ENCODE results near the gene KCND3. TPM values are rescaled to one million over a fixed set of nuclear protein-coding genes. Genes with fewer than 3 reads are reported as not detected.

Gene KCND3
- total RNA-seq, 1 donor from 2014 or later: 19.8 TPM

DNA sequence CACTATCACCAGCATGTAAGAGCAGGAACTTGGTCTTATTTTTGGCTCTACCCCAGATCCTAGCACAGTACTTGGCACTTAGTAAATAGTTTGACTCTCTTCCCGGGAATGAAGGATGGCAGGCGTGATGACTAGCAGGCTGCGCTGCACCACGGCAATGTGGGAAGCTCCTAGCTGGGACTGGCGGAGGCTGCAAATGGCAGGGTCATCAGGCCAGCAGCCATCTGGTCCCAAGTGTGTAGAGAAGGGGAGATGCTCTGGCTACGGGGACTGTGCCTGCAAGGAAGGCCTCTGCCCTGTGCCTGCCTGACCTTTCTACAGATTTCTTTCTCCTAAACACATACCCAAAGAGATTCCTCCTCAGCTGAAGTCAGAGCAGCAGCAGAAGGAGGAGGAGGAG is 95.0 kb downstream of the KCND3 start:
- intact Hi-C loops (cut with micrococcal nuclease): no loop called here
- DNase-seq: no peak

DNA sequence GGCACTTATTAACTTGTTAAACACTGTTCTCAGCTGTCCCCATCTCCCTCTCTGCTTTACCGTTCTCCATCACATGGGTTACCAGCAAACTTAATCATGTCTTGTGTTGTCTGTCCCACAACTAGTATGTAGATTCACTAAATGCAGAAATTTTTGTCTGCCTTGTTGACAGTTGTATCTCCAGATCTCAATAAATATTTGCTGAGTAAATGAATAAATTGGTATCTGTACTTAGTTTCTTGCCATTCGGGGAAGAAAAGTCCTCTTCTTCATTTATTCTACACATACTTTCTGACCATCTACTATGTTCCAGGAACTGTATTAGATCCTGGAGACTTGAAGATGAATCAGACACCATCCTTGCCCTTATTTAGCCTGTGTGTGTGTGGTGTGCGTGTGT is 97.9 kb downstream of the KCND3 start:
- ATAC-seq (no peak), DNase-seq (no peak)
- intact Hi-C loops (cut with micrococcal nuclease): no loop called here

More for the DNA sequence above, 95.0 kb downstream of the KCND3 start:
- ATAC-seq: no peak

DNA sequence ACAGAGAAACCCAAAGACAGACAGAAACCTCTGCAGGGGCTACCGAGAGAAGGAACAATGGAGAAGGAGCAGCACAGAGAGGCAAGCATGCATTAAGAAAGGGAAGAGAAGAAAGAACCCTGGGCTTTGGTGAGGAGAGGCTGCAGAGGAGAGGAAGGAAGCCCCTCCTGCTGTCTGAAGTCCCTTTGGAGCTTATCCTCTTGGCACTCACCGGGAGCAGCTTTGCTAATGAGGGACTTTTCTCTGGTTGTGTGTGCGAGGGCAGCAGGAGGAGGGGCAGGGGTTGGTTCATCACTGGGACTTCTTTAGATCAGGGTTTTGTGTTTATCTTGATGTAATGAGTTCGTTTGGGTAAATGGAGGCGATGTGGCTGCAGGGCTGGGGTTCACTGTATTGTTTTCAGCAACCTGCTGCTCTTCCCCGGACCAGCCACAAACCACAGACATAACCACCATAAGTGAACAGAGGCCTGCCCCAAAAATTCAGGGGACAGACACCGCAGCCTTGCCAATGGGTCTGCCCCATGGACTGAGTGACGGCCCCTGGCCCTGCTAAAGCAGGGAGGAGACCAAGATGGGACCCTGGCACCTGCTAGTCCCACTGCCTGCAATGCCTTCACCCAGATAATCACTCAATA is 100.6 kb downstream of the KCND3 start:
- DNase-seq (no peak), ATAC-seq (no peak)
- intact Hi-C loops (cut with micrococcal nuclease): no loop called here

DNA sequence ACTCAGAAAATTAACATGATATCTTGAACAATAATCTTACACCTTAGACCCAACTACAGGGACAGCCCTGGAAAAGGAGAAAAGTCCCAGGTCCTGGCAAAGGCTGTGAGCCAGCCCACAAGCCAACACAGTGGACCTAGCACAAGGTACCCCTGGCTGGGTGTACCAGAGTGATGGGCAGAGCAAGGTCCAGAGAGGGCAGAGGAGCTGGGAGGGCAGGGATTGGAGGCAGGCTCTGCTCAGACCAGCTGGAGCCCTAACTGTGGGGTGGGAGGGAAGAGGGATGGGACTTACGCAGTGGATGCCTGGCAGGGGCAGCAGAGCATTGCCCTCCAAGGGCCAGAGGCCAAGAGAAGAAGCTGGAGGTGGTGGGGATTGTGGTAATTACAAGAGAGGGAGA is 101.6 kb downstream of the KCND3 start:
- DNase-seq: no peak
- intact Hi-C loops (cut with micrococcal nuclease): no loop called here
- no peak for ATAC-seq

DNA sequence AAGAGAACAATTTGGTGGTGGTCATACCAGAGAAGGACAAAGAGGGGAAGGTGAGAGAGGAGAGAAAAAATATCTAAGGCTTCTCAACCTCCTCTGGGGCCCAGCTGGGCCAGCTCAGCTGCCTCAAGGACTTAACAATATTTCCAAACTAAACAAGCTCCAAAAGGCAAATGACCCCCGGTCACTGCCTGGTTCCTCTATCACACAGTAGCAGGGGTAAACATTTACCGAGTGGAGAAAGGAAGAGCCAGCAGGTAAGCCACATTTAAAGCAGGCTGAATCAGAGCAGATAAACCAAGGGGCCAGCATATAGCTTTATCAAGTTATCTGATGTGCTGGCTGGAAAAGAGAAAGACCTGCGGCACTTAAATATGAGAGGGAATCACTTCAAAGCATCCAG is 102.1 kb downstream of the KCND3 start:
- intact Hi-C loops (cut with micrococcal nuclease): no loop called here
- ATAC-seq: no peak
- no peak for DNase-seq

DNA sequence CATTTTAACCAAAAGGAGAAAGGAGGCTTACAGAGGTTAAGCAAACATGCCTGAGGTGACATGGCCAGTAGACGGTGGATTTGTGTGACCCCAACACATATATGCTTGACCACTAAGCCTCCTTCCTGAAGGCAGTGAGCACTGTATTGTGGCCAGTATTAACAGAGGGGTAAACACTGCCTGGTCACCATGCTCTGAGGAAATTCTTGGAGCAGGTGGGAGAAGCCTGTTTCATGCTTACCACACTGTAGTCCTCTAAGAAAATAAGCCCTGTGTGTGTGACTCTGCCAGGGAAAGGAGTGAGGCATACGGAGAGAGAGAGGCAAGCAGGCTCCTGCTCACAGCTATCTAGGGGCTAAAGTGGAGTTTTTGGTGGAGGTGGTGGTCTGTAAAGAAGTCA is 102.7 kb downstream of the KCND3 start:
- intact Hi-C loops (cut with micrococcal nuclease): no loop called here
- ATAC-seq (no peak), DNase-seq (no peak)

DNA sequence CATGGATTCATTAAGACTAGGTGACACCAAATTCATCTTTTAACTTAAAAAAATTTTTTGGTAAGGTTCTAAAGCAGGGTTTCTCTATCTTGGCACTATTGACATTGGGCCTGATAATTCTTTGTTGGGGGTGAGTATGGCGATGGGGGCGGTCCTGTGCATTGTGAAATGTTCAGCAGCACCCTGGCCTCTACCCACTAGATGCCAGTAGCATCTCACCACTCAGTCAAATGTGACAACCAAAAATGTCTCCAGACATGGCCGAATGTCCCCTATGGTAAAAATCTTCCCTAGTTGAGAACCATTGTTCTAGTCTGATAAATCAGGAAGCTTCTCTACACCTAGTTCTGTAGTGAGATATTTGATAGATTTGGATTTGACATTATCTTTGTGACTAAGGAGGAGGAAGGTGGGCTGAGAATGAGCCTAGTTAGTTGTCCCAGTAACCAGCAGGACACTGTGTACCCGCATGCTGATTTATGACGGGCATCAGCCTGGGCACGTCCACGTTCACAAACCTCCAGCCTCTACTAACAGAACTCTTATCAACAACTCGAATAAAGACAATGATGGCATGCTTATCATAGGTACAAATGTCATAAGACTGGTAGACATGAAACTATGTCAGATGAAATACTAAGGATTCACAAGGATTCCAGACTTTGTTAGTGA is 104.6 kb downstream of the KCND3 start:
- ATAC-seq: peak; percentile 67
- peak; percentile 46 for DNase-seq
- intact Hi-C loops (cut with micrococcal nuclease): no loop called here

DNA sequence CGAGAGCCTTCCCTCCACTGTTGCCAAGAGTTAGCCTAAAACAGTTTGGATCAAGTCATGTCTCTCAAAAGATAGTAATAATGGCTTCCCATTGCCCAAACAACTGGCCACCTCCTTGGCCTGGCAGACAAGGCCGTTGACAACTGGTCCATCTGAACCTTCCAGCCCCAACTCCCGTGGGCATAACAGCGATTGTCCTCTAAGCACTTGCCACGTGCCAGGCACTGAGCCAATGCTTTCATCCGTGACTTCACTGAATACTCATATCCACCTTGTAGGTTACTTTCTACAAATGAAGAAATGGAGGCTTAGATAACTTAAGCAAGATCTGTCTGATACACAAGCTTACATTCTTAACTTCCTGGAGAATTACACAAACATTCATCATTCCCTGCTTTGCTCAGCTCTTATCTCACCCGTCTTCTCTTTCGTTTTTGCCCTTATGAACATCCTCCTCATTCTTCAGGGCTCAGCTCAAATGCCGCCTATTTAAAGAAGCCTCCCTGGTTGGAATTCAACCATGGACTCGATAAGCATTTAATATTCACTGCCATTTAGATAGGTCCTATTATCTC is 106.4 kb downstream of the KCND3 start:
- DNase-seq (no peak), ATAC-seq (no peak)
- intact Hi-C loops (cut with micrococcal nuclease): no loop called here

DNA sequence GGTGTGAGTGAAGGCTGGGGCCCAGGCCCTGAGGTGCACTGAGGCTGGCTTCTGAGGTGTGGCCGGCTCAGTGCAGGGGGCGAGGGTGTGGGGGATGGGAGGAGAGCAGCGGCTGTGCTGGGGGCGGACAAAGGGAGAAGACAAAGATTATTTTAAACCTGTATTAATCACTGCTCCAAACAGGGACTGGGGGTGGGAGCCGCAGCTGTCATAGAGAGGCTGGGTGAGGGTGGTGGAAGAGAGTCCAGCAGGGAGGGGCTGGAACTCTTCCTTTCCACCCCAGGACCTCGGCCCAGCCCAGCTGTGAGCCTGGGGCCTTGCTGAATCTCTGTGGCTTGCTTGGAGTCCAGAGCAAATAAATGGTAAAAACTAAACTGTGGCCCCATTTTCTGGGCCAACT is 106.9 kb downstream of the KCND3 start:
- intact Hi-C loops (cut with micrococcal nuclease): no loop called here
- DNase-seq (no peak), ATAC-seq (no peak)

DNA sequence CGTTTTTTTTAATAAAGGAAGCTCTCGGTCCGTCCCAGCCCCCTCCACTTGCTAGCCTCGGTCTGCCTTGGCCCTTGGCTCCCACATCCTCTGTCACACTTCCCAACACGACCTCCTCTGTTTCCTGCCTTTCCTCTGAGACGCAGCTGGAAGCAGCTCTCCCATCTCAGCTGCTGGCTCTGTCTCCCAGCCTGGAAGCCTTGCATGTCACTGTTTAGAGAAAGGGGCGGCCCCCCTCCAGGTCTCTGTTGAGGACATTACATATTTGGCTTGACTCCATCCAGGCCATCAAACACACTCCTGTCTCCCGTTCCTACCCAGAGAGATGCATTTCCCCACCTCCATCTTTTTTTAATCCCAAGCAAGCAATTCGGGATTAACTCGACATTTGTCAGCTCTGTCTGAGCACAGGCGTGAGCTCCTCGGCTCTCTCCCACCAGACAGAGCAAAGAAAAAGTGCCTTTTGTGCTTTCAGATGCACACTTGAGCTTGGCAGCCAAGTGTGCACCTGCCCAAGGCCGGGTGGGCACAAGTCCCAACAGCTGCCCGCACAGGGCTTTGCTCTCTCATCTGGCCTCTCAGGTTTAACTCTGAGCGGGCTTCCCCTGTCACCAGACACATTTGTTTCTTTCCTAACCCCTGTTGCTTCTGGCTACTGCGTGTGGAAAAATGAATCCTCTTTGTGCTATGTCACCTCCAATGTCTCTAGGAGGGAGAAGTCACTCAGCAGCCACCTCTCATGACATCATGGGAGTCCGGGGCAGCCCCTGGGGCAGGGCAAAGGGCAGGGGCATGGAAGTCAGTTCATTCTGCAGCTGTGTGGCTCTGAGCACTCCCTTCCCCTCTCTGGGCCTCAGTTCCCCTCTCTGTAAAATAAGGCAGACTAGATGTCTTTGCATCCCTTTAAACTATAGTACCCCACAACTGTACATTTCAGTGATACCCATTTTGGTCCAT is 108.3 kb downstream of the KCND3 start:
- ATAC-seq: peak; percentile 75
- peak; percentile 66 for DNase-seq
- intact Hi-C loops (cut with micrococcal nuclease): no loop called here

DNA sequence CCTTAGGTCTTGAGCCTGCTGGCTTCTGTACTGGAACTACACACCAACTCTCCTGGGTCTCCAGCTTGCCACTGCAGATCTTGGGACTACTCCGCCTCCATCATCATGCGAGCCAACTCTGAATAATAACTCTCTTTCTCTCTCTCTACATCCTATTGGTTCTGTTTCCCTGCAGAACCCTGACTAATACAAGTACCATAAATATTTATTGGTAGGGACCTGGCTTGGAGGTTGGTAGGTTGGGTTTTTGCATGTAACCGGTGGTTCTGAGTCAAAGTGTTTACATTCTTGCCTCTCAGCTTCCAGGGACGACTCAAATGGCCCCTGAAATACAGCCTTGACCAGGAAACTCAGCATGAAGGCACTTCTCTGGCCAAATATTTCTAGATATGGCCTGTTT is 110.4 kb downstream of the KCND3 start:
- intact Hi-C loops (cut with micrococcal nuclease): no loop called here
- ATAC-seq (no peak), DNase-seq (no peak)

DNA sequence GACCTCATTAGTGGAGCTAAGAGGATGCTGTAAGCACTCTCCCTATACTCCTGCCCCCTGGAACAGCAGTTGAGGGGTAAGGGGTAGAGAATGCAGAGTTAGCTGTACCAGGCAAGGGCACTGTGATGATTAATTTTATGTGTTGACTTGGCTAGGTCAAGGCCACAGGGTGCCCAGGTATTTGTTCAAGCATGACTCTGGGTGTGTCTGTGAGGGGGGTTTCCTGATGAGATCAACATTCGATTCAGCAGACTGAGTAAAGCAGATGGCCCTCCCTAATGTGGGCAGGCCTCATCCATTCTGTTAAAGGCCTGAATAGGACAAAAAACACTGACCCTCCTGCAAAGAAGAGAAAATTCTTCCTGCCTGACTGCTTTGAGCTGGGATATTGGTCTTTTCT is 110.8 kb downstream of the KCND3 start:
- ATAC-seq (no peak), DNase-seq (no peak)
- intact Hi-C loops (cut with micrococcal nuclease): no loop called here

DNA sequence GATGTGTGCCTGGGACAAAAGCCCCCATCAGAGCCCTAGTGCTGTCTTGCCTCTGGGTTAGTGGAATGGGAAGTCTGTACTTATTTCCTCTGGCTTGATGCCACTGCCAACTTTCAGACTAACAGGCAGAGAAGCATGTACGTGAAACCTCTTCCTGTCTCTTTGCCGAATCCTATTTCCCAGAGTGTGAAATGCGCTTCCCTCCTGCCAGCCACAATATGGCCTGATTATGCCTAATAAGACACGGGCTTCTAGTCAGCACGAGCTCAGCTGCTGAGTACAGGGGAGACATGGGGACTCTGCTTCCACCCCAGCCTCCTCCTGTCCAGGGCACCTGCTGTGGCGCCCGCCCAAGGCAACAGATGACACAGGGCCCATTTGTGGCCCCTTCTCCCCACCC is 111.4 kb downstream of the KCND3 start:
- ATAC-seq (no peak), DNase-seq (no peak)
- intact Hi-C loops (cut with micrococcal nuclease): no loop called here

DNA sequence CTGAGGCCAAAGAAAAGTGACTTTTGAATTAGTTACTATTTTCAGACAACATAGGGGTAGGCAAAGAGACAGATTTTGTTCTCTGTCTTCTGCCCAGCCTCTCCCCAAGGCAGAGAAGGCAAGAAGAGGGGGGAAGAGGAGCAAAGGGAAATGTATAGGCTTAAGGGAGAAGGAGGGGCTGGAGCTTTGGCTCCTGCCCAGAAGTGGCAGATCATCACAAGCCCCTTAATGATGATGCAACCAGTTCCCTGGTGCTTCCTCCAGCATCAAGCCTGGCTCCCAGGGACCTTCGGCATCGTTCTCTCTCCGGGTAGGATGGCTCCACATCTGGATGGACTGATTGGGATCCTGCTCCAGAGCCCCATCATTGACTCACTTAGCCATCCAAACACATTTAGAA is 112.8 kb downstream of the KCND3 start:
- intact Hi-C loops (cut with micrococcal nuclease): no loop called here

DNA sequence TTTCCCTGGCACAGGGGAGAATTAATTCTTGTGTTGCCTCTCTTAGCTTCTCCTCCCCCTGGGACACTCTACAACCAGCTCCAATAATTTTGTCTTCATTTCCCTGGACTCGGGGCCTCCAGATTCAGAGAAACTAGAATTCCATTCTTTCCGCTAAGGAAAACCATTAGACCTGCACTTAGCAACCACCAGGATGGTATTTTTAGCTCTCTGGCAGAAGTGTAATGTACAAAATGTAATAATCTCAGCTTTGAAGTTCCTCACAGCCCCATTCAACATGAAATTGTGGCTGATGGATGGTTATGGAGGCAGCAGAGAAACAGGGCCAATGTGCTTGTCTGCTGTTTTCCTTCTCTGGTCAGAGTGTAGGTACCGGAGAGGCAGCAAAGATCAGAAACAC is 113.8 kb downstream of the KCND3 start:
- DNase-seq: no peak
- peak; percentile 34 for ATAC-seq
- intact Hi-C loops (cut with micrococcal nuclease): no loop called here

More for the DNA sequence above, 112.8 kb downstream of the KCND3 start:
- no peak for ATAC-seq
- no peak for DNase-seq

DNA sequence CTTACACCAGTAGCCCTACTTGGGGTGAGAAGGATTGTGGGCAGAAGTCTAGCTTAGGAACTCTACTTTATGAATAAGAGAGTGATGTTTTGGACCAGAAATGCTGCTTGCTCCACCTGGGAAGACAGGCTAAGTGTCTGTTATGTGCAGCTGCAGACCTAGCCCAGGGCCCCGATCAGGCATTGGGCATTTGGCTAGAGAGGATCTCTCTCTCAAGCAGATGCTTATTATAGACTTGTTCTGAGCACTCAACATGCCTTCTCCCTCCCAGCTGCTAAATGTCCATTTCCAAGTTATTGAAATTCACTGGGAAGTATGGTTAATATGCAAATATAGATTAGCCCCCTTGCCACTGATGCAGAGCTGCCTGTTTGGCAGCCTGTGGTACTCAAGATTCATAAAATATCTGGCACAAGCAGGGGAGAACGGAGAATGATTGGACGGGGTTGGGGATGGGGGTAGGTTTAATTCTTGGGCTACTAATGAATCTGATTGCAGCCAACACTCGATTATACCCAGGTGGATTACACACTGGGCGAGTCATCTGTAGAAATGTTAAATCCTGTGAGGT is 115.9 kb downstream of the KCND3 start:
- intact Hi-C loops (cut with micrococcal nuclease): no loop called here
- peak; percentile 61 for ATAC-seq
- no peak for DNase-seq

DNA sequence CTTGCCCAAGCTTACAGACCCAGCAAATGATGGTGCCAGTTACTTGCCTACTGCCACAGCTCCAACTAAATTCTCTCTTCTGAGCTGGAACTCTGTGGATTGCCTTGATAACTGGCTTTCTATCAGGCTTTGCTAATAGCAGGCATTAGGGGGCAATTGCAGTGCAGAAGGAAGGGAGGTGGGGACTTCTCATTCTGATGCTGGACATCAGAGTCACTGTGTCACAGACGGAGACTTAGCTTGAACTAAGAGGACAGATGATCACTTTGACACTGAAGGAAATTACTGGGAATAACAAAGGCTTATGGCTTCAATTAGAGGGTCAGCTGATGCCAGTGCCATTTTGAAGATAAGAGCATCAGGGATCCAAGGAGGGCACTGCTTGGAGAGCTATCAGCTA is 119.3 kb downstream of the KCND3 start:
- ATAC-seq: no peak
- intact Hi-C loops (cut with micrococcal nuclease): no loop called here
- no peak for DNase-seq

DNA sequence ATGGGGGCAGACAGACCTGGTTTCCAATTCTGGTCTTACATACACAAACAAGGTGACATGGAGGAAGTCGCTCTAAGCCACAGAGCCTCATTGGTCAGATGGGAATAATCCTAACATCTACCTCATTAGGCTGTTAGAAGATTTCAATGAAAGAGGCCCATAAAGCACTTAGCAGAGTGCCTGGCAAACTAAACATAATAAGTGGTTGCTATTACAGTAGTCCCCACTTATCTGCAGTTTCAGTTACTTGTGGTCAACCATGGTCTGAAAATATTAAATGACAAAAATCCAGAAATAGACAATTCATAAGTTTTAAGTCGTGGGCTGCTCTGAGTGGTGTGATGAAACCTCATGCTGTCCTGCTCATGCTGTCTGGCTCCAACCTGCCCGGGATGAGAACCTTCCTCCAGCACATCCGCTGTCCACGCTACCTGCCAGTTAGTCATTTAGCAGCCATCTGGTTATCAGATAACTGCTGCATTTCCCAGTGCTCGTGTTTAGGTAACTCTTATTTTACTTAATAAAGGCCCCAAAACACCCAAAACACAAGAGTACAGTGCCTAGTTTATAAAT is 121.5 kb downstream of the KCND3 start:
- no peak for ATAC-seq
- intact Hi-C loops (cut with micrococcal nuclease): no loop called here
- no peak for DNase-seq

DNA sequence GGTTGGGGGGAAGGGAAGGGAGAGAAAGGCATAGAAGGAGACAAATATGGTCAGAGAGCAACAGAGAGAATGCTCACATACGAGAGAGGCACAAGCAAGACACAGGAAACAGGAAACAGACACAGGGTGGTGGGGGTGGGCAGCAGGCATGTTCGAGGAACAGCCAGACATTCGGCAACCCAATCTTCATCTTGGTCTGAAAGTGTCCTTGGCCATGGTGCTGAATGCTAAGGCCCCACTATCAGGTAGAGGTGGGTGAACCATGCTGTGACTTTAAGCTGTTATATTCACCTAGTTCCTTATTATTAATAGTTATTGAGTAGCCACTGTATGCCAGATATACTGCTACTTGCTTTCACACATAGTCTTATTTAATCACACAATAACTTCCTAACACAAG is 124.6 kb downstream of the KCND3 start:
- intact Hi-C loops (cut with micrococcal nuclease): no loop called here
- DNase-seq: no peak
- no peak for ATAC-seq
